SK-N-SH (cell line): ENCODE data around the gene SNPH.
A peak's percentile ranks its signal among the peaks of the same experiment; 100 is the strongest.

Experiments
- GABPA ChIP-seq: IDR thresholded peaks from 2 replicates; pipeline ENCODE4 v1.4.0; 2012; ENCODE audit warnings: low read depth, mild to moderate bottlenecking
- JUND ChIP-seq: IDR thresholded peaks from 2 replicates; pipeline ENCODE4 v1.4.0; 2012
- MAX ChIP-seq: IDR thresholded peaks from 2 replicates; pipeline ENCODE4 v1.4.0; 2012; ENCODE audit warnings: low read depth
- NFIC ChIP-seq: IDR thresholded peaks from 2 replicates; pipeline ENCODE4 v1.4.0; 2012; ENCODE audit warnings: borderline replicate concordance
- POLR2AphosphoS5 ChIP-seq: IDR thresholded peaks from 2 replicates; pipeline ENCODE4 v1.6.1; 2012; ENCODE audit warnings: low read depth, low read length
- RCOR1 ChIP-seq: fragments of 150-350 bp; IDR thresholded peaks from 2 replicates; pipeline ENCODE4 v1.6.1; 2017; ENCODE audit warnings: antibody characterized with exemption, low read length
- TAF1 ChIP-seq: IDR thresholded peaks from 2 replicates; pipeline ENCODE4 v1.6.1; 2012; ENCODE audit warnings: low read depth, mild to moderate bottlenecking, low read length, moderate library complexity, borderline replicate concordance
- TCF12 ChIP-seq: IDR thresholded peaks from 2 replicates; pipeline ENCODE4 v1.4.0; 2012
- USF2 ChIP-seq: fragments of 150-350 bp; IDR thresholded peaks from 2 replicates; pipeline ENCODE4 v1.6.1; 2017; ENCODE audit warnings: antibody characterized with exemption, low read length, low read depth, borderline replicate concordance
- YY1 ChIP-seq: IDR thresholded peaks from 2 replicates; pipeline ENCODE4 v1.4.0; 2012; ENCODE audit warnings: low read depth, mild to moderate bottlenecking
- TF ChIP-seq, protein P1 (sequence below): fragments of 200-600 bp; sonication (generic); IDR thresholded peaks from 2 replicates; pipeline ENCODE4 v1.6.1; 2017; ENCODE audit warnings: antibody characterized with exemption, mild to moderate bottlenecking, moderate library complexity
- TF ChIP-seq, protein P2 (sequence below): IDR thresholded peaks from 2 replicates; pipeline ENCODE4 v1.4.0; 2012; ENCODE audit warnings: low read depth, borderline replicate concordance

GRCh38 chr20:1341561-1342265, 75.6 kb downstream of the SNPH start:
- TF ChIP-seq, protein P1, sequence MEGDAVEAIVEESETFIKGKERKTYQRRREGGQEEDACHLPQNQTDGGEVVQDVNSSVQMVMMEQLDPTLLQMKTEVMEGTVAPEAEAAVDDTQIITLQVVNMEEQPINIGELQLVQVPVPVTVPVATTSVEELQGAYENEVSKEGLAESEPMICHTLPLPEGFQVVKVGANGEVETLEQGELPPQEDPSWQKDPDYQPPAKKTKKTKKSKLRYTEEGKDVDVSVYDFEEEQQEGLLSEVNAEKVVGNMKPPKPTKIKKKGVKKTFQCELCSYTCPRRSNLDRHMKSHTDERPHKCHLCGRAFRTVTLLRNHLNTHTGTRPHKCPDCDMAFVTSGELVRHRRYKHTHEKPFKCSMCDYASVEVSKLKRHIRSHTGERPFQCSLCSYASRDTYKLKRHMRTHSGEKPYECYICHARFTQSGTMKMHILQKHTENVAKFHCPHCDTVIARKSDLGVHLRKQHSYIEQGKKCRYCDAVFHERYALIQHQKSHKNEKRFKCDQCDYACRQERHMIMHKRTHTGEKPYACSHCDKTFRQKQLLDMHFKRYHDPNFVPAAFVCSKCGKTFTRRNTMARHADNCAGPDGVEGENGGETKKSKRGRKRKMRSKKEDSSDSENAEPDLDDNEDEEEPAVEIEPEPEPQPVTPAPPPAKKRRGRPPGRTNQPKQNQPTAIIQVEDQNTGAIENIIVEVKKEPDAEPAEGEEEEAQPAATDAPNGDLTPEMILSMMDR = no peak
- TF ChIP-seq RCOR1 = no peak
- no peak for TF ChIP-seq POLR2AphosphoS5
- TF ChIP-seq GABPA = no peak
- TF ChIP-seq, protein P2, sequence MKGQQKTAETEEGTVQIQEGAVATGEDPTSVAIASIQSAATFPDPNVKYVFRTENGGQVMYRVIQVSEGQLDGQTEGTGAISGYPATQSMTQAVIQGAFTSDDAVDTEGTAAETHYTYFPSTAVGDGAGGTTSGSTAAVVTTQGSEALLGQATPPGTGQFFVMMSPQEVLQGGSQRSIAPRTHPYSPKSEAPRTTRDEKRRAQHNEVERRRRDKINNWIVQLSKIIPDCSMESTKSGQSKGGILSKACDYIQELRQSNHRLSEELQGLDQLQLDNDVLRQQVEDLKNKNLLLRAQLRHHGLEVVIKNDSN = no peak
- TF ChIP-seq MAX = no peak
- TF ChIP-seq TCF12 = peak; percentile 34; the same call in 1 of the 2 replicates
- no peak for TF ChIP-seq NFIC
- TF ChIP-seq YY1 = no peak
- no peak for TF ChIP-seq JUND
- TF ChIP-seq TAF1 = no peak
- TF ChIP-seq USF2 = no peak
